GM12875 (cell line): ENCODE results near the gene TSGA10.
"Not testable (repeated sequence)": the region's sequence is repeated elsewhere in the genome, so short reads cannot be mapped to it uniquely, and the experiment has no call there.

ENCODE experiments used
- H3K4me3 ChIP-seq: one replicate; pipeline ENCODE4 v1.5.1; 2011; ENCODE audit warnings: low read depth, low read length, control low read depth
- CTCF ChIP-seq: IDR thresholded peaks from 2 replicates; pipeline ENCODE4 v1.5.1; 2011; ENCODE audit warnings: low read depth, mild to moderate bottlenecking, control low read depth, inconsistent platforms, low read length, moderate library complexity, borderline replicate concordance; ENCODE audit not compliant: insufficient read depth

TSGA10 gene

GRCh38 chr2:99031481-99031880 is 123.3 kb downstream of the TSGA10 start:
- H3K4me3 ChIP-seq: no peak overlapping the region
- TF ChIP-seq CTCF: no peak

GRCh38 chr2:99028558-99028957 is 126.2 kb downstream of the TSGA10 start:
- TF ChIP-seq CTCF: no peak
- H3K4me3 ChIP-seq: no peak overlapping the region

- no peak for TF ChIP-seq CTCF
Observed at GRCh38 chr2:99027856-99028255, 126.9 kb downstream of the TSGA10 start.

GRCh38 chr2:99000708-99001107 is 154.0 kb downstream of the TSGA10 start:
- no peak for TF ChIP-seq CTCF
- H3K4me3 ChIP-seq: no peak overlapping the region

More at GRCh38 chr2:99027856-99028255, 126.9 kb downstream of the TSGA10 start:
- H3K4me3 ChIP-seq: no peak overlapping the region

GRCh38 chr2:98988695-98989094 is 166.0 kb downstream of the TSGA10 start:
- not testable (repeated sequence) for H3K4me3 ChIP-seq

- no peak for TF ChIP-seq CTCF
- no peak overlapping the region for H3K4me3 ChIP-seq
Observed at GRCh38 chr2:98985905-98986666, 168.7 kb downstream of the TSGA10 start.

GRCh38 chr2:98975611-98976010 is 179.1 kb downstream of the TSGA10 start:
- no peak for TF ChIP-seq CTCF
- H3K4me3 ChIP-seq: no peak overlapping the region
